Islet precursor cell (in vitro differentiated cells): ENCODE data around the gene MFSD12.
"Not testable (repeated sequence)": the region's sequence is repeated elsewhere in the genome, so short reads cannot be mapped to it uniquely, and the experiment has no call there.

ENCODE experiments used
- DNase-seq: peaks from one replicate; pipeline ENCODE4 v3.0.0-alpha.2; 2018

MFSD12 gene

DNA sequence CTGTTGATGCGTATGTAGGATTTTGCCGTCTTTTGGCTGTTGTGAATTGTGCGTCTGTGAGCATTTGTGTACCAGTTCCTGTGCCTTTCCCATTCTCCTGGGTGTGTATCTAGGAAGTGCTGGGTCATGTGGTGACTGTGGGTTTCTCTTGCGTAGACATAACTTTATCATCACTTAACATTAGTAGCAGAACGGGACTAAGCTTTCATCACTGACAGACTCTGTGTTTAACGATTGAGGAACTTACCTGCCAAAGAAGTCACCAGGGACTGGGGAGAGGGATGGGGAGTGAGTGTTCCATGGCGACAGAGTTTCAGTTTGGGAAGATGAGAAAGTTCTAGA, 36.3 kb downstream of the MFSD12 start:
- no peak for DNase-seq

DNA sequence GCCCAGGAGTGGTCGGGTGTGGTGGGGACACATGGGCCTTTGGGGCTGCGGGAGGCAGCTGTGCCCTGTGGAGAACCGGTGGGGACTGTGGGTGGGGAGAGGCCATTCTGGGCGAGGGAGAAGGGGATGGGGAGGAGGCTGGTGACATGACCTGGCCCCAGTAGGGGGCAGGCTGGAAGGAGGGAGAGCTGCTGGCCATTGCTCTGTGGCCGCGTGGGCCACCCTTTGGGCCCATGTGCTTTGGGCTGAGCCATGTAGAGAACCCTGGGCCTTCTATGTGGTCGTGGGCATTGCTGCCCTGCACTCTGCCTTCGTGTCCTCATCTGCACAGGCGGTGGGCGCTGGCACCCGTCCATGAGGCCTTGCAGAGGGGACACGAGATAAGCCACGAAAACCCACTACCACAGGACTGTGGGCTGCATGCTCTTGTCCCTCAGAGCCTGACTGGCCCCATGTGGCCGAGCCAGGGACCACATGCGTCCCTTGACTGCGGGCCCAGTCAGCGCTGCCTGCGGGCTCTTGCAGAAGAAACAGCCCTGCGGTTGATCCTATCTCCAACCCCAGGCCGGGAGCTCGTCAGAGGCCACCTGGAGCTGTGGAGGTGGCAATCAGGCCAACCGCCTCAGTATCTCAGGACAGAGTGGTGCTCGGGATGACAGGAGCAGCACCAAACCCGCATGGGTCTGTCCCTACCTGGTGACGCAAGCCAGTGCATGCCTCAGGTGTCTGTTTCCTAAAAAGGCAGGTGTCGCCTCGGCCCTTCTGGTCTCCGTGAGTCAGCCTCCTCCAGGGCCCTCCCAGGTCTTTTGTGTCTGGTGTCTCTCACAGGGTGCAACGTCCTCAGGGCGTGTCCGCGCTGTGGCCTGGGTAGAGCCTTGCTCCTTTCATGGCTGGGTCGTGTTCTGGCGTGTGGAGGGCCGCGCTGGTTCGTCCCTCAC, 37.0 kb downstream of the MFSD12 start:
- DNase-seq, result peak; percentile 96

DNA sequence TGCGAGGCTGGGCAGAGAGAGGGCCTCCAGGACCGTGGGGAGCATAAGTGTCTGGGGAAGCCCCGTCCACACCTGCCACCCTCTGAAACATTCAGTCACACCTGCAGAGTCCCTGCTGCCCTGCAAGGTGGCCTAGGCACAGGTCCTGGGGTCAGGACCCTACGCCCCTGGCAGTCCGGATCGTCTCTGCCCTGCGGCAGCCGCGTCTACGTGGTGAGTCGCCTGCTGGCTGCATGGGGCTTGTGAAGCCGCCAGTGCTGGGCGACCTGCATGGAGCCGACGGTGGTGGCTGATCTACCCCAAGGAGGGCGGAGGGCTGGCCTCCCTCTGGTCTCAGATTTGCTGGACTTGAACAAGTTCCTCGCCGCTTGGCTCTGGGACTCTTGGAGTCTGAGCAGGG, 38.3 kb downstream of the MFSD12 start:
- DNase-seq, result no peak

DNA sequence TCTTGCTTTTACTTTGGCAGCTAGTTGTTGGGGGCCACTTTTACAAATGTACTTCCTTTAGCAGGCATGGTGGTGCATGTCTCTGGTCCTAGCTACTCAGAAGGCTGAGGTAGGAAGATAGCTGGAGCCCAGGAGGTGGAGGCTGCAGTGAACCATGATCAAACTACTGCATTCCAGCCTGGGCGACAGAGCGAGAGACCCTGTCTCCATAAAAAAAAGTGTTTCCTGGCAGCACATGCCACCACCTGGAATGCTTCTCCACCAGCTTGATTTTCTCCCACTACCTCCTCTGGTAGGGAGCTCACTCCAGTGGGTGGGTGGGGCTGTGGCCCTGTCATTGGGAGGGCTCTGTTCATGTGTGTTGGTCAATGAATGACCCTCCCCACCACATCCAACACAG, 38.7 kb downstream of the MFSD12 start:
- DNase-seq, result no peak

DNA sequence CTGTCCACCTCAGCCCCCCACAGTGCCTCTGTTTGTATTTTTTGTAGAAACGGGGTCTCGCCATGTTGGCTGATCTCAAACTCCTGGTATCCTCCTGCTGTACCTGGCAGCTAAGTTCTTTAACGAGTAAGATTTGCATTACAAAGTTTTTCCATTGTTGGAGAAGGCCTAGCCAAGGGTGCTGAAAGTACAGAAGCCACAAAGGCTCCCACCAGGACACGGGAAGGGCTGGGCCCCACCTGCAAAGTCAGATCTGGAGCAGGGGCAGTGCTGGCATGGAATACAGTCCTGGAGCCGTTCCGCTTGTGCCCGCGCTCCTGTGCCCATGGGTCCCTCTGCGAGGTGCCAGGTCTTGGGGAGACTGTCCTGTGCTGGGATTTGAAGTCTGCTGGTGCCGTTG, 39.1 kb downstream of the MFSD12 start:
- no peak for DNase-seq

DNA sequence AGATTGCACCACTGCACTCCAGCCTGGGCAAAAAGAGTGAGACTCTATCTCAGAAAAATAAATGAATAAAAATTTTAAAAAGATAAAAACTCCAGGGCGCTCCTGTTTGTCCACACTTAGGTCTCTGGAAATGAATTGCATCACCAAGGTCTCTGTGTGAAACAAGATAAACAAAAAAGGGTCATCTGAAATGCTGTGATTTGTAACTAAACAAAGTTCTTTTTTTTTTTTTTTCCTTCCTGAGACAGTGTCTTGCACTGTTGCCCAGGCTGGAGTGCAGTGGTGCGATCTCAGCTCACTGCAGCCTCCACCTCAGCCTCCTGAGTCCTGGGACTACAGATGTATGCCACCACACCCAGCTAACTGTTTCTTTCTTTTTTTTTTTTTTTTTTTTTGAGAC, 39.7 kb downstream of the MFSD12 start:
- DNase-seq, result no peak

DNA sequence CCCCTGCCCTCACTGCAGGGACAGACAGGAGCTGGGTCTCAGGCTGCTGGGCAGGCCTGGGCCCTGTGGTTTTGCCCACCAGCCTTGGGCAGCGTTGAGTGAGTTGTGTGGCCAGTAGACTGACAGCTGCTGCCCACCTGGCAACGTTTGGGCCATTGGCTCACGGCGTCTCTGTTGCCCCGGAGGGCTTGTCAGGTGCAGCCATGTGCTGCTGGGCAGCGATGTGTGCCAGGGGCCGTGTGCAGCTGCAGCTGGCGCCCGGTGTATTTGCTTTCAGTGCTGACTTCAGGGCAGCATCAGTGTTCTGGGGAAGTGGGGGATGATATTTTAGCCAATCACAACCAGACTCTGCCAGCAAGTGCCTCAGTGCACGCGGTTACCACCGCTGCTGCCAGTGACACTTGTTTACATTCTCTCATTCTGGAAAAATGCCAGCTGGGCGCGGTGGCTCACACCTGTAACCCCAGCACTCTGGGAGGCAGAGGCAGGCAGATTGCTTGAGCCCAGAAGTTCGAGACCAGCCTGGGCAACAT, 40.6 kb downstream of the MFSD12 start:
- DNase-seq, result no peak

DNA sequence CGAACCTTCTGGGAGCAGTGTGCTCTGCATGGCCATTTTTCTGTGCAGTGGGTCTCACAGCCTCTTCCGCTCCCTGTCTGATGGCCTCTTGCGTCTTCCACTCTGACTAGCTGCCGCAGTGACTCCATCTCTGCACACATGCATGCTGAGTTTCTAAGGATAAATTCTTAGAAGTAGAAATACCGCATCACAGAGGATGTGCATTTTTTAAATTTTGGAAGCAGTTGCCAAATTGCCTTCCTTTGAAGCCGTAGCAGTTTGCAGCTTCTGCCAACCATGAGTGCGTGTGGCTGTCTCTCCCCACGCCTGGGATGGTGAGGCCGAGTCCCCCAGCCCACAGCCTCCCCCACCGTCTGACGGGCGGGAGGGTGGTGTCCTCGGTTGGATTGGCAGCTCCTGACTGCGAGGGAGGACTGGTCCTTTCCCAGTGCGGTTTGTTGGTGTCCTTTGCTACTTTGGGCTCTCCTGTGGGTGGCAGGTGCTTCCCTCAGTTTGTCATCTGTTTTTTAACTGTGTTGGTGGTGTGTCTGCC, 41.4 kb downstream of the MFSD12 start:
- no peak for DNase-seq

DNA sequence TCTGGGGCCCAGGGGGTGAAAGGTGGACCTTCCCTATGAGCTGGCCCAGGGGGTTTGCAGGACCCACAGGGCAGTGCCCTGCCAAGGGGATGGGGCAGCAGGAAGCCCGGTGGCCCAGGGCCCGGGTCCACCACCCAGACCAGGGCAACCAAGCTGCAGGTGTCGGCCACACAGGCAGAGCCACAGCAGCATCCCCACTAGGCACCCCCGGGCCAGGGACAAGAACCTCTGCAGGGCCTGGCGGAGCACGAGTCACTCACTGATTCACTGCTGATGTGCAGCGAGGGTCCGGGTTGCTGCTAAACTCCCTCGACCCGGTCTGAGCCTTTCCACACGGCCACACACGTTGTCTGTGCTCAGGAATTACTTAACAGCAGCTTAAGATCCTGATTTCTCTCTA, 42.5 kb downstream of the MFSD12 start:
- DNase-seq, result no peak

DNA sequence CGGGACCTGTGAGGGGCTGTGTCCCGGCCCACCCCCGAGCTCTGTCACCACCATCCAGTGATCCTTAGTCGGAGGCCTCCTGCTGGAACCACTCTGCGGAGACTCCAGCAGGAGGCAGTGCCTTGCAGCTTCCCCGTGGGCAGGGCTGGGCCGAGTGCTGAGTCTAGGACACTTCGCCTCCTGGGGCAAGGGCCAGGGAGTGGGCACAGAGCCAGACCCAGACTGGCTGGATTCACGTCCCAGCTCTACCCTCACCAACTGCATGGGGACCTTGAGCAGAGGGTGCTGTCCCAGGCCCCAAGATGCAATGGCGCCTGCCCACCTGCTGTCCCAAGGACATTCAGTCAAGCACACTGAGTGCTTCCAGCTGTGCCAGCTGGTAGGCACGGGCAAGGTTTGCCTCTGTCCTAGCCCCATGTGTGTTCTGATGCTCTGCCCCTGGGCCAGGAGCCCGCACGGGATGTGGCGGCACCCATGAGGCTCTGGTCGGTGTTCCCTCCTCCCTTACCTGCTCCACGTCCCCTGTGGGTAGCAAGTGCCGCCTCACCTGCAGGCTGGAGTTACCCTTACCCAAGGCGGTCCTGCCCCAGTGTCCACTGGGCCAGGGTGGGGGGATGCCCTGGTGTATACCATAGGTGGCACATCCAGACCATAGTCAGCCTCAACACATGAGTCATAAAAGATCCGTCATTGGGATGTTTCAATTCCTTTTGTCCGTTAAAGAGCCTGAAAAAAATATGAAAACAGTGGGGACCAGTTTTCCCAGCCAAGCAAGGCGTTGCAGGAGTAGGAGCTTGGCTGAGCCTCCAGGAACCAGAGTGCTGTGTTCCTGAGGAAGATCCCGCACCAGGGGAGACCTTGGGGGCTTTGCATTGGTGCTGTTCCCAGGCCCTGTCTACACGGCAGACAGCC, 43.9 kb downstream of the MFSD12 start:
- DNase-seq, result no peak

DNA sequence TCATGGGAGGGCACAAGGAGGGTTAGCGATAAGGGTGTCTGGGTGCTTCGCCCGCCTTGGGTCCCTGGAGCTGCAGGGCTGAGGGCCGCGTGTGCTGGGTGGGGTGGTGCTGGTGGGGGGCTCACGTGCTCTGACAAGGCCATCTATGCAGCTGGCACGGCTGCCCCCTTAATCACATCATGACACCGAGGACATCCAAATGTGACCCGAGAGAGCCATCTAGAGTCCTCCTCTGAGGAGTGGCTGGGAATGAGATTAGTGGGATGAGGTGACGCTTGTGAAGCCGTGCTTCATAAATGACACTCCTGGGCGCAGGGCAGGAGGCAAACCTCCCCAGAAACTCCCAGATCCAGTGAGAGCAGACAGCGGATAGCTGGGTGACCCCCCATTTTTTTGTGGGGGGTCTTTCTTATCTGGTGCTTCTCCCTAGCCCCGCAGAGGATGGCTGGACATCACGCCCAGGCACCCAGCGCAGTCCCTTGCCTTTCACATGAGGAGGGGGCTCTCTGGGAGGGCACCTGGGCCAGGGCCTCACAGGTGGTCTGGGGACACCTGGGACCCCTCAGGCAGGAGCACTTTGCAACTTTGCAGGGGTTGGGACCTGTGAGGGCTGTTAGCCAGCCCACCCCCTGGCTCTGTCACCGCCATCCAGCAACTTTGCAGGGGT, 44.7 kb downstream of the MFSD12 start:
- no peak for DNase-seq

DNA sequence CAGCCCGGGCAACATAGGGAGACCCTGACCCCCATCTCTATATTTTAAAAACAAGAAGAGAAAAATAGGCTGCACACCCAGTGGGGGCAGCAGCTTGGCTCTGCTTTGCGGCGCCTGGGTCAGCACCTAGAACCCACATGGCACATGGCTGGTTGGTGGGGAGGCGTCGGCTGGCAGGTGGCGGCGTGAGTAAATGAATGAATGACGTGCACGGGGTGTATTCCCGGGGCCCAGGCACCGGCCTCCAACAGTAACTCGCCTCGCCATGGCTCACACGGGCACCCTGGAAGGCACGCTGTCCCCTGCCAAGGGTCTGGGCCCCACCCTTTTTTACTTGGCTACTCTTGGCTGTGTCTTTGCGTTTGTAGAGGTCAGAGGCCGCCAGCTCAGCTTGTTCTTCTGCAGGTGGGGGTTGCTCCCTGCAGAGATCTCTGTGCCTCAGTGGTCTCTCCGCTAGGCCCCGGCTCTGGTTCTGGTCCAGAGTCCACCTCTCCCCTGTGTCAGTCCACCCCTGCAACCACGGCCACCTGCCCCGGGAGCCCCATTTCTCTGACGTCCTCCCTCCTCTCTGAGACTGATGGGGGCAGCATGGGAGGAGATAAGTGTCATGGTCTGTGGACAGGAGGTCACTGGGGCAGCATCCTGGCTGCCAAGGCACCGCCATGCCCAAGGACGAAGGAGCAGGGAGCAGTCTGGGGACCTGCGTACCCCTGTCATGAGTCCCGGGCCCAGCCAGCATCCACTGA, 45.7 kb downstream of the MFSD12 start:
- DNase-seq, result no peak

DNA sequence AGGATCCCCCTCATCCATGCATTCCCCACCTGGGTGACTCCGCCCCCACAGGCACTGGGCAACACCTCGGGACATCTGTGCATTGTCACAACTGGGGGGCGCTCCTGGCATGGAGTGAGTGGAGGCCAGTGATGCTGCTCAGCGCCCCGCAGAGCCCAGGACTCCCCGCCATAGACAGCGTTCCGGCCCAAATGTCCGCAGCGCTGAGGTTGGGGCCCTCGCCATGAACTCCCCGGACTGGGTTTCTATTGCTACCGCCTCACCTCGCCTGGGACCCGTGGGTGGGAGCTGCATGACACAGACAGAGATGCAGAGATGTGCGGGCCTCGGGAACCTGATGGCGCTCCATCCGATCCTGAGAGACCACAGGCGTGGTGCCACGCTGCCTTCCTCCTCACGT, 46.7 kb downstream of the MFSD12 start:
- no peak for DNase-seq

DNA sequence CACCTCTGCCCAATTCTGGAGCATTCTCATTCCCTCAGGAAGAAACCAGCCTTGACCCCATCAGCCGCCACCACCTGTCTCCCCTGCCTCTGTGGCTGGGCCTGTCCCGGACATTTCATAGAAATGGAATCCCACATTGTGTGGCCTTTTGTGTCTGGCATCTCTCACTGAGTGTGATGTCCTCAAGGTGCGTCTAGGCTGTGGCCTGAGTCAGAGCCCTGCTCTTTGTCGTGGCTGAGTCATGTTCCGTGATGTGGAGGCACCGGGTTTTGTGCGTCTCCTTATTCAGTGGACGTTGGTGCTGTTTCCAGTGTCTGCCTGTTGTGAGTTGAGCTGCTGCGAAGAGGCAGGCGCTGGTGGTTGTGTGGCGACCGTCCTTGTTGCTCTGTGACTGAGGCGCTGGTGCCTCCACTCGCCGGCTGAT, 47.8 kb downstream of the MFSD12 start:
- DNase-seq, result peak; percentile 91

DNA sequence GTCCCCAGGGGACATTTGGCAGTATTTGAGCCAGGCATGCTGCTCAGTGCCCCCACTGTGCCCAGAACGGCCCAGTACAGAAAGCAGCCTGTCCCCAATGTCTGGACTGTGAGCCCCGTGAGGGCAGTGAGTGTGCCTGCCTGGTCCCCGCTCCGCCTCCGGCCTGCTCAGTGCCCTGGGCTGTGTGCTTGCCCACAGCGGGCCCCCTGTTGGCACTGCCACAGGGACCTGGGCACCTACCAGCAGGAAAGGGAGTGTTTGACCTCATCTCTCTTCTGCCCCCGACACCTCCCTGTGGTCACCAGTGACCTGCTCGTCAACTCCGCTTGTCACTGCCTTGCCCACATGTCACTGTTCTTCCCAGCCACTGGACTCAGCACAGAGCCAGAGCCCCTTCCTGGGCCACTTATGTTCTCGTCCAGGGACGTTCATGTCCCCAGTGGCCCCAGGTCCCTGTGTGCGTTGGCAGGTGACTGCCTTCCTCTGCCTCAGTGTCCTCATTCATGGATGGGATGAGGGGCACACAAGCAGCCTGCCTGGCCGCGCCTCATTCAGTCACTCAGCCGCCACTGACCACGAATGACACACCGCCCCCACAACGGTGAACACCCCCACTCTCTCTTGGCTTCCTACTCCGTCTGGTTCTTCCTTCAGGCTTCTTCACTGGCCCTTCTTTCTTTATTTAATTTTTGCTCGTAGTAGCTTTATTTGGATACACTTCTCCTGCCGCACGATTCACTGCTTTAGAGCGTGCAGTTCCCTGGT, 48.4 kb downstream of the MFSD12 start:
- DNase-seq, result no peak

DNA sequence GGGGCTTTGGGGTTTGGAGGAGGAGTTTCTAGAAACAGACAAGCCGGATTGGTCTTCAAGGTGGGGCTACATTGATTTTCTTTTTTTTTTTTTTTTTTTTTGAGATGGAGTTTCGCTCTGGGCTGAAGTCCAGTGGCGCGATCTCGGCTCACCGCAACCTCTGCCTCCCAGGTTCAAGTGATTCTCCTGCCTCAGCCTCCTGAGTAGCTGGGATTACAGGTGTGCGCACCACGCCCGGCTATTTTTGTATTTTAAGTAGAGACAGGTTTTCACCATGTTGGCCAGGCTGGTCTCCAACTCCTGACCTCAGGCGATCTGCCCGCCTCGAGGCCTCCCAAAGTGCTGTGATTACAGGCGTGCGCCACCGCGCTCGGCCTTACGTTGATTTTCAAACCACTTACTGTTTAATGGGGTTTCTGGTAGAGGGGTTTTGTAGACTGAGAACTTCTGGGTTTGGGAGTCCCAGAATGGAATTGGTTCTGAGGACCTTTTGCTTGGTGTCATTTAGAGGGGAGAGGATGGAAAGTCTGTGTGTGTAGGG, 49.2 kb downstream of the MFSD12 start:
- not testable (repeated sequence) for DNase-seq

DNA sequence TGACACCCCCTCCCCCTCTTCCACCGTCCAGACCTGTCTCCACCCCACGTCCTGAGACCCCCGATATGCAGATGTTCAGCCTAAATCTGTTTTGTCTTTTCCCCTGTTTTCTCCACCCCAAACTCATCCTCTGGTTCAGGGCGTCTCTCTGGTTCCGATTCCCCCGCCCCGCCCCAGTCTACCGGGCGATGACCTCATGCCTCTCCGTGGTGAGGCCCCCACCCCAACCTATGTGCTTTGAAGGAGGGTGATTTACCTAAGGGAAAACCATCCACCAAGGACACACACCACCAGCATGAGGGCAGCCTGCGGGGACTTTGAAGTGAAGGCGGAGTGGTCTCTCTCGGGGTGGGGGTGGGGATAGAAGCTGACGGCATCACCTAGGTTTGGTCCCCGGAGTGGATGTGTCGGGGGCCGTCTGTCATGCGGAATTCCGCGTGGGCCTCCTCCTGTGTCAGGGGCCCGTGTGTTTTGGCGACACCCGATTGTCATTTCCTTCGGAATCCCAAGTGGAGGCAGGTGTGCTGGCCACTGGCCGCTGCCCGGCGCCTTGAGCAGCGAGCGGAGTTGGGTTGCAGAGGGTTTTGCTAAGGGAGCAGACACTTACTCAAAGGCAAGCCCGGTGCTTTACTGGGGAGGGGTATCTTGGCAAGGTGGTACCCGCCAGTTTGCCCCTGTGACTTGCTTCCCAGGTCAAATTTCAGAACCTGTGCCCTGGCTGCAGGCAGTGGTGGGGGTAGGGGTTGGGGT, 49.8 kb downstream of the MFSD12 start:
- DNase-seq, result peak; percentile 74

DNA sequence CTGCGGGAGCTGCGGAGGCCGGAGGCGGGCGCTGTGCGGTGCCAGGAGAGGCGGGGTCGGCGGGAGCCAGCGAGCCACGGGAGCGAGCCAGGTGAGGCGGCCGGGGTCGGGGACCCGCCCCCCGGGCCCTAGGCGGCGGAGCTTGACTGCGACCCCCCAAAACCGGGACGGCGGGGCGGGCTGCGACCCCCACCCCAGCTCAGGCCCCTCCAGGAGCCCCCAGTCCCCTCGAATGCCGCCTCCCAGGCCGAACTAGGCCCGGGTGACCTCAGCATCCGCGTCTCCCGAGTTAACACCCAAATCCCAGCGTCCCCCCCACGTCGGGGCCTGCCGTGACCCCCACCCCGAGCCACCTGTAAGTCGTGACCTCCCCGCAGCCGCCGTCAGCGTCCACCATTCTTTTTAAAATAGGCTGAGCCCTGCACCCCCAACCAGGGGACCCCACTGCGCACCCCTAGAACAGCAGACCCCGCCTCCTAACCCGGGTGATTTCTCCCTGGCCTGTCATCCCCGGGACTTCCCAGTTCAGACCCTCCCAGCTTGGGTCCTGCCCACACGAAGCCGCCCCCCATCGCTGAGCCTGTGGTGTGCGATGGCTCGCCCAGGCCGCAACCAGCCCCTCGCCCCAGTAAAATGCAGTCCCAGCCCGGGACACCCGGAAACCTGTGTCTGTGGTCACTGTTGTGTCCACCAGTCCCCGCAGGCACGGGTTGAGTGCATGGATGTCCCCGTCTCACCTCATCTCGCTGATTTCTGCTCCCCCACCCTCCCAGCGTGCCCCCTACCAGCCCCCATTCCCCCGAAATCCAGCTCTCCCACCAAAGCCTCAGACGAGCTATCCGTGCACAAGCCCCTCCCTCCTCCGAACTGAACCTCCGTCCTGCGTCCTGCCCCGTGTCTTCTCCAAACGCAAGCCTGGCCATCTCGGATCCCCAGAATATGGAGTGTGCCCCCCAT, 50.7 kb downstream of the MFSD12 start:
- no peak for DNase-seq
